GM23338 (cell line): ENCODE results near the gene BHLHE23. TPM values are rescaled to one million over a fixed set of nuclear protein-coding genes. Genes with fewer than 3 reads are reported as not detected.

Experiments used
- ATAC-seq: fragments of 200-7000 bp; cut with Tn5 transposase; 3 replicates; pipeline ENCODE4 v1.9.1; 2020
- DNase-seq: peaks from one replicate; pipeline ENCODE4 v3.0.0-alpha.2; 2015; ENCODE audit warnings: low spot score
- H2AFZ ChIP-seq: fragments of 200-600 bp; sonication (generic); 2 replicates; pipeline ENCODE4 v1.8.0; 2016; ENCODE audit warnings: antibody characterized with exemption, mild to moderate bottlenecking, moderate library complexity
- H3F3A ChIP-seq: fragments of 200-600 bp; sonication (generic); replicated peaks from 2 replicates; pipeline ENCODE4 v1.8.0; 2017; ENCODE audit warnings: antibody characterized with exemption, mixed run types, low read depth
- H3K27ac ChIP-seq: fragments of 200-600 bp; sonication (generic); 2 replicates; pipeline ENCODE4 v1.6.1; 2016; ENCODE audit warnings: low read depth
- H3K27me3 ChIP-seq: fragments of 200-600 bp; sonication (generic); 2 replicates; pipeline ENCODE4 v1.8.0; 2016; ENCODE audit warnings: mild to moderate bottlenecking, mixed run types, moderate library complexity; ENCODE audit not compliant: insufficient read depth
- H3K36me3 ChIP-seq: fragments of 200-600 bp; sonication (generic); 2 replicates; pipeline ENCODE4 v1.8.0; 2016; ENCODE audit warnings: mild to moderate bottlenecking; ENCODE audit not compliant: insufficient read depth
- H3K4me1 ChIP-seq: fragments of 200-600 bp; sonication (generic); 2 replicates; pipeline ENCODE4 v1.8.0; 2016; ENCODE audit warnings: mild to moderate bottlenecking, moderate library complexity; ENCODE audit not compliant: insufficient read depth
- H3K4me2 ChIP-seq: fragments of 200-600 bp; sonication (generic); 2 replicates; pipeline ENCODE4 v1.7.1; 2017; ENCODE audit warnings: mixed run types
- H3K4me3 ChIP-seq: fragments of 200-600 bp; sonication (generic); 2 replicates; pipeline ENCODE4 v1.6.1; 2016; ENCODE audit warnings: mixed run types
- H3K79me2 ChIP-seq: fragments of 200-600 bp; sonication (generic); replicated peaks from 2 replicates; pipeline ENCODE4 v1.8.0; 2017; ENCODE audit warnings: mild to moderate bottlenecking; ENCODE audit not compliant: insufficient read depth
- H3K9me2 ChIP-seq: fragments of 200-600 bp; sonication (generic); 2 replicates; pipeline ENCODE4 v1.8.0; 2017; ENCODE audit not compliant: insufficient read depth
- H4K20me1 ChIP-seq: fragments of 200-600 bp; sonication (generic); replicated peaks from 2 replicates; pipeline ENCODE4 v1.8.0; 2017; ENCODE audit warnings: mild to moderate bottlenecking; ENCODE audit not compliant: insufficient read depth
- H3K27ac Mint-ChIP-seq: 2 replicates; pipeline ENCODE4 v1.8.0; 2020; ENCODE audit warnings: inconsistent platforms, mild to moderate bottlenecking, moderate library complexity, mixed read lengths
- H3K27me3 Mint-ChIP-seq: 3 replicates; pipeline ENCODE4 v1.8.0; 2022; ENCODE audit warnings: low read depth, mild to moderate bottlenecking, moderate library complexity, mixed read lengths, inconsistent platforms; ENCODE audit not compliant: insufficient read depth, poor library complexity
- H3K36me3 Mint-ChIP-seq: 3 replicates; pipeline ENCODE4 v1.8.0; 2021; ENCODE audit warnings: low read depth, mild to moderate bottlenecking, inconsistent platforms, moderate library complexity, mixed read lengths
- H3K4me1 Mint-ChIP-seq: 3 replicates; pipeline ENCODE4 v1.8.0; 2020; ENCODE audit warnings: mild to moderate bottlenecking, inconsistent platforms, mixed read lengths
- H3K4me3 Mint-ChIP-seq: 3 replicates; pipeline ENCODE4 v1.8.0; 2021; ENCODE audit warnings: moderate library complexity, mild to moderate bottlenecking, inconsistent platforms, mixed read lengths
- H3K9me3 Mint-ChIP-seq: 3 replicates; pipeline ENCODE4 v1.8.0; 2020; ENCODE audit warnings: moderate library complexity, mild to moderate bottlenecking, inconsistent platforms, mixed read lengths
- EZH2 ChIP-seq: fragments of 200-600 bp; sonication (generic); IDR thresholded peaks from one replicate; pipeline ENCODE4 v1.8.0; 2017; ENCODE audit warnings: antibody characterized with exemption, mild to moderate bottlenecking, low read depth; ENCODE audit not compliant: unreplicated experiment
- EZH2phosphoT487 ChIP-seq: fragments of 200-600 bp; sonication (generic); IDR thresholded peaks from one replicate; pipeline ENCODE4 v1.8.1; 2018; ENCODE audit warnings: antibody characterized with exemption; ENCODE audit not compliant: unreplicated experiment
- JUNB ChIP-seq: IDR thresholded peaks from one replicate; pipeline ENCODE4 v1.6.1; 2016; ENCODE audit warnings: antibody characterized with exemption; ENCODE audit not compliant: unreplicated experiment
- NANOG ChIP-seq: IDR thresholded peaks from 2 replicates; pipeline ENCODE4 v1.6.1; 2016; ENCODE audit warnings: antibody characterized with exemption, borderline replicate concordance
- ZNF114 ChIP-seq: fragments of 250-450 bp; sonication (Bioruptor Pico); IDR thresholded peaks from 2 replicates; pipeline ENCODE4 v1.5.0; 2020; ENCODE audit warnings: mild to moderate bottlenecking, moderate library complexity
- ZNF331 ChIP-seq: fragments of 250-450 bp; sonication (Bioruptor Pico); IDR thresholded peaks from 2 replicates; pipeline ENCODE4 v1.5.0; 2020; ENCODE audit warnings: low read depth, mild to moderate bottlenecking, moderate library complexity
- polyA plus RNA-seq: library from polyadenylated mRNA; unstranded; fragments of >200 nt; fragmentation: Nextera tagmentation; extraction: Ambion mirVana; gene quantifications from 2 replicates; pipeline ENCODE4 v1.2.1, GENCODE V29; 2016
- total RNA-seq: library from RNA; depleted of rRNA; stranded (reverse); fragments of >200 nt; shearing (Covaris generic); gene quantifications from 2 replicates; pipeline ENCODE4 v1.2.3, GENCODE V29; 2014
- TF ChIP-seq, protein P1 (sequence below): IDR thresholded peaks from 2 replicates; pipeline ENCODE4 v1.6.1; 2016; ENCODE audit warnings: antibody characterized with exemption
- TF ChIP-seq, protein P2 (sequence below): fragments of 250-450 bp; sonication (Bioruptor Pico); IDR thresholded peaks from 2 replicates; pipeline ENCODE4 v1.5.0; 2020; ENCODE audit warnings: mild to moderate bottlenecking, moderate library complexity
- TF ChIP-seq, protein P3 (sequence below), 2 experiments: fragments of 200-600 bp in 1 of 2; sonication (generic) in 1 of 2; conservative IDR thresholded peaks; 2 replicates each; pipeline versions ENCODE4 v1.5.1 to v1.6.1; 2016 to 2017; ENCODE audit warnings: antibody characterized with exemption in 2 of 2, low read depth in 2 of 2, mild to moderate bottlenecking in 2 of 2, moderate library complexity in 1 of 2

Gene BHLHE23
- total and polyA plus RNA-seq, 2 experiments from 2014 or later: 0.52 to 5.0 TPM

DNA sequence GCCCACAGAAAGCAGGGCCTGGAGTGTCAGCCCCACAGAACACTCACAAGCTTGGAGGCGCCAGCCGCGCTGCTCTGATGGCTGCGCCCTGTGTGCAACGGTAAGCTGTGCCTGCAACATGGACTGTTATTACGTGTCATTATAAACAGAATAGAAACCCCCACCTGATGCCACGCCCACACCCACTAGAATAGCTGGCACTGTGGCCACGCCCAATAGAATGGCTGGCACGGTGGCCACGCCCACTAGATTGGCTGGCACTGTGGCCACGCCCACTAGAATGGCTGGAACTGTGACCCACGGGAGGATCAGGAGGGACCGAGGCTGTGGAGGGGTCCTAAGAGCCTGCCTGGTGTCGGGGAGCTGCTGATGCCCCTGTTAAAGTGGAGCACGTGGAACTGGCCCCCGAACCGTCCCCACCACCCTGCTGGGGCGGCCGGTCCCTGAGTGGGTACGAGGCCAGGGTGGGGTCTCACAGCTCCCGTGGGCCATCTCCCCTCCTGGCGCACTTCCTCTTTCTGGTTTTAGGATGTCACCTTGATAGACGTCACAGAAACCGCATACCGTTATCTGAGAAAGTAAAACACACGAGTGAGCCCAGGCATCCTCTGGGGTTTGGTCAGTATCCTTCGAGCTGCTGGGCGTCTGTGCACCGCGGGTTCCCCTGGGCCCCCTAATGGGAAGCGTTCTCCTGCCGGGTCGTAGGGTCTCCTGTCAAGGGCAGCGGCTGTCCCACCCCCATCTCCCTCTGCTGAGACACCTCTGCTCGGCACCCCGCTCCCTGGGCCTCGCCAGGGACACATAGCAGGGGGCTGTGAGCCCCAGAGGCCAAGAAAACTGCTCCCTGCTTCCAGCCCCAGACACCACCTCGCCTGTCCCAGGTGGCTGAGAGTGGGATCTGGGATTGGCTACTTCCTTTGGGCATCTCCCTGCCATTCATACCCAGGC, 28.9 kb downstream of the BHLHE23 start:
- no peak overlapping the region for H3K4me3 ChIP-seq
- Mint-ChIP-seq H3K9me3 (peaks cover 2% of the 10 kb centered on the region; the same call in 1 of the 3 replicates), H3K27ac (no peak overlapping the region), H3K4me1 (peaks cover 44% of the 10 kb centered on the region), H3K4me3 (no peak overlapping the region), H3K27me3 (peaks cover 37% of the 10 kb centered on the region), H3K36me3 (no peaks in the 10 kb centered on the region)
- H4K20me1 ChIP-seq: no peaks in the 10 kb centered on the region
- H2AFZ ChIP-seq: no peak overlapping the region
- no peak overlapping the region for H3K27ac ChIP-seq
- H3K9me2 ChIP-seq: no peaks in the 10 kb centered on the region
- DNase-seq: no peak
- no peaks in the 10 kb centered on the region for H3K79me2 ChIP-seq
- H3F3A ChIP-seq: 0 out of 2 replicates have a peak, but pooled peaks cover 11% of the 10 kb centered on the region
- no peak for TF ChIP-seq ZNF114 (CRISPR knock-in tag)
- TF ChIP-seq EZH2: no peak
- TF ChIP-seq, protein P1, sequence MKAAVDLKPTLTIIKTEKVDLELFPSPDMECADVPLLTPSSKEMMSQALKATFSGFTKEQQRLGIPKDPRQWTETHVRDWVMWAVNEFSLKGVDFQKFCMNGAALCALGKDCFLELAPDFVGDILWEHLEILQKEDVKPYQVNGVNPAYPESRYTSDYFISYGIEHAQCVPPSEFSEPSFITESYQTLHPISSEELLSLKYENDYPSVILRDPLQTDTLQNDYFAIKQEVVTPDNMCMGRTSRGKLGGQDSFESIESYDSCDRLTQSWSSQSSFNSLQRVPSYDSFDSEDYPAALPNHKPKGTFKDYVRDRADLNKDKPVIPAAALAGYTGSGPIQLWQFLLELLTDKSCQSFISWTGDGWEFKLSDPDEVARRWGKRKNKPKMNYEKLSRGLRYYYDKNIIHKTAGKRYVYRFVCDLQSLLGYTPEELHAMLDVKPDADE: no peak
- H3K4me2 ChIP-seq: no peak overlapping the region
- no peaks in the 10 kb centered on the region for H3K36me3 ChIP-seq
- no peak for ATAC-seq
- H3K4me1 ChIP-seq: peaks cover 57% of the 10 kb centered on the region
- peaks cover 23% of the 10 kb centered on the region for H3K27me3 ChIP-seq

DNA sequence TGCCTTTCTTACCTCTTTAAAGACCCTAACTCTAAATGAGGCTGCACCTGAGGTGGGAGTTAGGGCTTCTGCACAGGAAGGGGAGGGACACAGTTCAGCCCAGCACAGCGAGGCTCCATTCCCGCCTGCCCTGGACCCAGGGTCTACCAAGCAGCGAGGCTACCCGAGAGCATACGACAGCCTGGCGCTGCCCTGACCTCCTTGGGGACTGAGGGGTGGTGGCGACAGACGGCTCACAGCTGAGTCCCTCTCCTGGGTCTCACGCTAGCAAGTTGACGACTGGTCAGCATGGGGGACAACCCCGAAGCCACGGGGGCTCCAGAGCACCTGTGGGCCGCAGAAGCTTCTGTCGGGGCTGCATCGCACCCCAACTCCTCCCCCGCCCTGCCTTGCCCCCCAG, 29.9 kb downstream of the BHLHE23 start:
- peaks cover 43% of the 10 kb centered on the region for H3K4me1 Mint-ChIP-seq
- Histone ChIP-seq H3K27ac (no peak overlapping the region), H3K4me1 (peaks cover 52% of the 10 kb centered on the region), H3K36me3 (no peaks in the 10 kb centered on the region), H3K4me2 (no peak overlapping the region), H4K20me1 (no peaks in the 10 kb centered on the region), H3K27me3 (peaks cover 28% of the 10 kb centered on the region), H3K4me3 (no peak overlapping the region), H3F3A (0 out of 2 replicates have a peak, but pooled peaks cover 11% of the 10 kb centered on the region), H2AFZ (no peak overlapping the region), H3K79me2 (no peaks in the 10 kb centered on the region), H3K9me2 (no peaks in the 10 kb centered on the region)
- H3K36me3 Mint-ChIP-seq: no peaks in the 10 kb centered on the region; the same call in 2 of the 3 replicates
- DNase-seq (no peak), ATAC-seq (no peak)
- peaks cover 47% of the 10 kb centered on the region for H3K27me3 Mint-ChIP-seq
- no peak overlapping the region for H3K27ac Mint-ChIP-seq
- H3K9me3 Mint-ChIP-seq: peaks cover 2% of the 10 kb centered on the region; the same call in 1 of the 3 replicates
- H3K4me3 Mint-ChIP-seq: no peak overlapping the region
- TF ChIP-seq ZNF331 (CRISPR knock-in tag): no peak
- TF ChIP-seq EZH2: no peak
- TF ChIP-seq JUNB: no peak
- TF ChIP-seq ZNF114 (CRISPR knock-in tag): no peak
- no peak for TF ChIP-seq EZH2phosphoT487
- TF ChIP-seq, protein P1: no peak
- TF ChIP-seq, protein P2, sequence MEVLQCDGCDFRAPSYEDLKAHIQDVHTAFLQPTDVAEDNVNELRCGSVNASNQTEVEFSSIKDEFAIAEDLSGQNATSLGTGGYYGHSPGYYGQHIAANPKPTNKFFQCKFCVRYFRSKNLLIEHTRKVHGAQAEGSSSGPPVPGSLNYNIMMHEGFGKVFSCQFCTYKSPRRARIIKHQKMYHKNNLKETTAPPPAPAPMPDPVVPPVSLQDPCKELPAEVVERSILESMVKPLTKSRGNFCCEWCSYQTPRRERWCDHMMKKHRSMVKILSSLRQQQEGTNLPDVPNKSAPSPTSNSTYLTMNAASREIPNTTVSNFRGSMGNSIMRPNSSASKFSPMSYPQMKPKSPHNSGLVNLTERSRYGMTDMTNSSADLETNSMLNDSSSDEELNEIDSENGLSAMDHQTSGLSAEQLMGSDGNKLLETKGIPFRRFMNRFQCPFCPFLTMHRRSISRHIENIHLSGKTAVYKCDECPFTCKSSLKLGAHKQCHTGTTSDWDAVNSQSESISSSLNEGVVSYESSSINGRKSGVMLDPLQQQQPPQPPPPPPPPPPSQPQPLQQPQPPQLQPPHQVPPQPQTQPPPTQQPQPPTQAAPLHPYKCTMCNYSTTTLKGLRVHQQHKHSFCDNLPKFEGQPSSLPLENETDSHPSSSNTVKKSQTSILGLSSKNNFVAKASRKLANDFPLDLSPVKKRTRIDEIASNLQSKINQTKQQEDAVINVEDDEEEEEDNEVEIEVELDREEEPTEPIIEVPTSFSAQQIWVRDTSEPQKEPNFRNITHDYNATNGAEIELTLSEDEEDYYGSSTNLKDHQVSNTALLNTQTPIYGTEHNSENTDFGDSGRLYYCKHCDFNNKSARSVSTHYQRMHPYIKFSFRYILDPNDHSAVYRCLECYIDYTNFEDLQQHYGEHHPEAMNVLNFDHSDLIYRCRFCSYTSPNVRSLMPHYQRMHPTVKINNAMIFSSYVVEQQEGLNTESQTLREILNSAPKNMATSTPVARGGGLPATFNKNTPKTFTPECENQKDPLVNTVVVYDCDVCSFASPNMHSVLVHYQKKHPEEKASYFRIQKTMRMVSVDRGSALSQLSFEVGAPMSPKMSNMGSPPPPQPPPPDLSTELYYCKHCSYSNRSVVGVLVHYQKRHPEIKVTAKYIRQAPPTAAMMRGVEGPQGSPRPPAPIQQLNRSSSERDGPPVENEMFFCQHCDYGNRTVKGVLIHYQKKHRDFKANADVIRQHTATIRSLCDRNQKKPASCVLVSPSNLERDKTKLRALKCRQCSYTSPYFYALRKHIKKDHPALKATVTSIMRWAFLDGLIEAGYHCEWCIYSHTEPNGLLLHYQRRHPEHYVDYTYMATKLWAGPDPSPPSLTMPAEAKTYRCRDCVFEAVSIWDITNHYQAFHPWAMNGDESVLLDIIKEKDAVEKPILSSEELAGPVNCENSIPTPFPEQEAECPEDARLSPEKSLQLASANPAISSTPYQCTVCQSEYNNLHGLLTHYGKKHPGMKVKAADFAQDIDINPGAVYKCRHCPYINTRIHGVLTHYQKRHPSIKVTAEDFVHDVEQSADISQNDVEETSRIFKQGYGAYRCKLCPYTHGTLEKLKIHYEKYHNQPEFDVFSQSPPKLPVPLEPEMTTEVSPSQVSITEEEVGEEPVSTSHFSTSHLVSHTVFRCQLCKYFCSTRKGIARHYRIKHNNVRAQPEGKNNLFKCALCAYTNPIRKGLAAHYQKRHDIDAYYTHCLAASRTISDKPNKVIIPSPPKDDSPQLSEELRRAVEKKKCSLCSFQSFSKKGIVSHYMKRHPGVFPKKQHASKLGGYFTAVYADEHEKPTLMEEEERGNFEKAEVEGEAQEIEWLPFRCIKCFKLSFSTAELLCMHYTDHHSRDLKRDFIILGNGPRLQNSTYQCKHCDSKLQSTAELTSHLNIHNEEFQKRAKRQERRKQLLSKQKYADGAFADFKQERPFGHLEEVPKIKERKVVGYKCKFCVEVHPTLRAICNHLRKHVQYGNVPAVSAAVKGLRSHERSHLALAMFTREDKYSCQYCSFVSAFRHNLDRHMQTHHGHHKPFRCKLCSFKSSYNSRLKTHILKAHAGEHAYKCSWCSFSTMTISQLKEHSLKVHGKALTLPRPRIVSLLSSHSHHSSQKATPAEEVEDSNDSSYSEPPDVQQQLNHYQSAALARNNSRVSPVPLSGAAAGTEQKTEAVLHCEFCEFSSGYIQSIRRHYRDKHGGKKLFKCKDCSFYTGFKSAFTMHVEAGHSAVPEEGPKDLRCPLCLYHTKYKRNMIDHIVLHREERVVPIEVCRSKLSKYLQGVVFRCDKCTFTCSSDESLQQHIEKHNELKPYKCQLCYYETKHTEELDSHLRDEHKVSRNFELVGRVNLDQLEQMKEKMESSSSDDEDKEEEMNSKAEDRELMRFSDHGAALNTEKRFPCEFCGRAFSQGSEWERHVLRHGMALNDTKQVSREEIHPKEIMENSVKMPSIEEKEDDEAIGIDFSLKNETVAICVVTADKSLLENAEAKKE (CRISPR knock-in tag): no peak
- no peak for TF ChIP-seq NANOG
- TF ChIP-seq, protein P3, sequence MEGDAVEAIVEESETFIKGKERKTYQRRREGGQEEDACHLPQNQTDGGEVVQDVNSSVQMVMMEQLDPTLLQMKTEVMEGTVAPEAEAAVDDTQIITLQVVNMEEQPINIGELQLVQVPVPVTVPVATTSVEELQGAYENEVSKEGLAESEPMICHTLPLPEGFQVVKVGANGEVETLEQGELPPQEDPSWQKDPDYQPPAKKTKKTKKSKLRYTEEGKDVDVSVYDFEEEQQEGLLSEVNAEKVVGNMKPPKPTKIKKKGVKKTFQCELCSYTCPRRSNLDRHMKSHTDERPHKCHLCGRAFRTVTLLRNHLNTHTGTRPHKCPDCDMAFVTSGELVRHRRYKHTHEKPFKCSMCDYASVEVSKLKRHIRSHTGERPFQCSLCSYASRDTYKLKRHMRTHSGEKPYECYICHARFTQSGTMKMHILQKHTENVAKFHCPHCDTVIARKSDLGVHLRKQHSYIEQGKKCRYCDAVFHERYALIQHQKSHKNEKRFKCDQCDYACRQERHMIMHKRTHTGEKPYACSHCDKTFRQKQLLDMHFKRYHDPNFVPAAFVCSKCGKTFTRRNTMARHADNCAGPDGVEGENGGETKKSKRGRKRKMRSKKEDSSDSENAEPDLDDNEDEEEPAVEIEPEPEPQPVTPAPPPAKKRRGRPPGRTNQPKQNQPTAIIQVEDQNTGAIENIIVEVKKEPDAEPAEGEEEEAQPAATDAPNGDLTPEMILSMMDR (conservative IDR thresholded peaks at IDR 0.05; ENCODE audit: low read depth in 2 of 2): no peak
